HEK293 (cell line): ENCODE data around the gene JAML.

ENCODE experiments used
- EGR2 ChIP-seq: fragments of 450-650 bp; formaldehyde crosslinking; IDR thresholded peaks from 2 replicates; pipeline ENCODE4 v1.5.1; 2016; ENCODE audit warnings: low read depth, missing biosample characterization, missing genetic modification characterization
- GFI1B ChIP-seq: fragments of 450-650 bp; formaldehyde crosslinking; IDR thresholded peaks from 2 replicates; pipeline ENCODE4 v1.5.1; 2016; ENCODE audit warnings: missing biosample characterization, missing genetic modification characterization
- KLF10 ChIP-seq: fragments of 450-650 bp; IDR thresholded peaks from 2 replicates; pipeline ENCODE4 v1.5.1; 2018; ENCODE audit warnings: missing biosample characterization, mild to moderate bottlenecking, missing genetic modification characterization
- REST ChIP-seq: fragments of 450-650 bp; formaldehyde crosslinking; IDR thresholded peaks from 2 replicates; pipeline ENCODE4 v1.5.1; 2016; ENCODE audit warnings: missing biosample characterization, missing genetic modification characterization
- SP7 ChIP-seq: fragments of 450-650 bp; formaldehyde crosslinking; IDR thresholded peaks from 2 replicates; pipeline ENCODE4 v1.5.1; 2016; ENCODE audit warnings: missing biosample characterization, missing genetic modification characterization
- YY1 ChIP-seq: fragments of 450-650 bp; formaldehyde crosslinking; IDR thresholded peaks from 2 replicates; pipeline ENCODE4 v1.5.1; 2018; ENCODE audit warnings: missing biosample characterization, missing genetic modification characterization
- ZBTB17 ChIP-seq: fragments of 450-650 bp; formaldehyde crosslinking; IDR thresholded peaks from 2 replicates; pipeline ENCODE4 v1.5.1; 2016; ENCODE audit warnings: missing biosample characterization, missing genetic modification characterization
- ZBTB21 ChIP-seq: fragments of 450-650 bp; formaldehyde crosslinking; IDR thresholded peaks from 2 replicates; pipeline ENCODE4 v1.5.1; 2017; ENCODE audit warnings: missing biosample characterization, missing genetic modification characterization
- ZBTB49 ChIP-seq: fragments of 450-650 bp; formaldehyde crosslinking; IDR thresholded peaks from 2 replicates; pipeline ENCODE4 v1.5.1; 2016; ENCODE audit warnings: missing biosample characterization, missing genetic modification characterization, low read depth
- ZEB2 ChIP-seq: fragments of 450-650 bp; formaldehyde crosslinking; IDR thresholded peaks from 2 replicates; pipeline ENCODE4 v1.5.1; 2016; ENCODE audit warnings: missing biosample characterization, missing genetic modification characterization
- ZFHX2 ChIP-seq: fragments of 450-650 bp; formaldehyde crosslinking; conservative IDR thresholded peaks from 2 replicates; pipeline ENCODE4 v1.5.1; 2016; ENCODE audit warnings: missing biosample characterization, missing genetic modification characterization
- ZNF2 ChIP-seq: fragments of 450-650 bp; formaldehyde crosslinking; IDR thresholded peaks from 2 replicates; pipeline ENCODE4 v1.5.1; 2016; ENCODE audit warnings: missing biosample characterization, missing genetic modification characterization
- ZNF214 ChIP-seq: fragments of 450-650 bp; formaldehyde crosslinking; IDR thresholded peaks from 2 replicates; pipeline ENCODE4 v1.5.1; 2017; ENCODE audit warnings: missing biosample characterization, mild to moderate bottlenecking, missing genetic modification characterization, borderline replicate concordance
- ZNF362 ChIP-seq: fragments of 450-650 bp; formaldehyde crosslinking; IDR thresholded peaks from 2 replicates; pipeline ENCODE4 v1.5.1; 2016; ENCODE audit warnings: missing biosample characterization, missing genetic modification characterization
- ZNF366 ChIP-seq: fragments of 450-650 bp; formaldehyde crosslinking; conservative IDR thresholded peaks from 2 replicates; pipeline ENCODE4 v1.5.1; 2016; ENCODE audit warnings: missing biosample characterization, missing genetic modification characterization
- ZNF521 ChIP-seq: fragments of 450-650 bp; formaldehyde crosslinking; IDR thresholded peaks from 2 replicates; pipeline ENCODE4 v1.5.1; 2017; ENCODE audit warnings: missing biosample characterization, mild to moderate bottlenecking, missing genetic modification characterization
- ZNF529 ChIP-seq: fragments of 450-650 bp; formaldehyde crosslinking; IDR thresholded peaks from 2 replicates; pipeline ENCODE4 v1.5.1; 2017; ENCODE audit warnings: missing genetic modification characterization, missing biosample characterization; ENCODE audit not compliant: insufficient replicate concordance
- ZNF580 ChIP-seq: fragments of 450-650 bp; formaldehyde crosslinking; IDR thresholded peaks from 2 replicates; pipeline ENCODE4 v1.5.1; 2016; ENCODE audit warnings: missing biosample characterization, missing genetic modification characterization
- ZNF621 ChIP-seq: fragments of 450-650 bp; formaldehyde crosslinking; IDR thresholded peaks from 2 replicates; pipeline ENCODE4 v1.5.1; 2017; ENCODE audit warnings: missing biosample characterization, missing genetic modification characterization
- ZNF629 ChIP-seq: fragments of 450-650 bp; formaldehyde crosslinking; IDR thresholded peaks from 2 replicates; pipeline ENCODE4 v1.5.1; 2017; ENCODE audit warnings: missing biosample characterization, missing genetic modification characterization
- ZNF660 ChIP-seq: fragments of 450-650 bp; IDR thresholded peaks from 2 replicates; pipeline ENCODE4 v1.5.1; 2018; ENCODE audit warnings: missing biosample characterization, mild to moderate bottlenecking, missing genetic modification characterization
- ZNF776 ChIP-seq: fragments of 450-650 bp; formaldehyde crosslinking; IDR thresholded peaks from 2 replicates; pipeline ENCODE4 v1.5.0; 2017; ENCODE audit warnings: missing biosample characterization, missing genetic modification characterization, borderline replicate concordance

Gene JAML

GRCh38 chr11:118240999-118241763 lies 16.4 kb upstream of the JAML start (continued):
- TF ChIP-seq REST (tag by site-specific recombination) (no peak), ZEB2 (tag by site-specific recombination) (no peak), YY1 (tag by site-specific recombination) (no peak), ZNF580 (tag by site-specific recombination) (0 out of 2 replicates have a peak, but pooled peaks have one; percentile 8), ZBTB21 (tag by site-specific recombination) (peak; percentile 51; the same call in 1 of the 2 replicates), ZBTB17 (peak; percentile 54; the same call in 1 of the 2 replicates), EGR2 (tag by site-specific recombination) (peak; percentile 80), ZBTB49 (tag by site-specific recombination) (no peak), ZNF2 (0 out of 2 replicates have a peak, but pooled peaks have one; percentile 25), ZFHX2 (tag by site-specific recombination) (peak; percentile 93), ZNF529 (tag by site-specific recombination) (no peak), KLF10 (tag by site-specific recombination) (no peak), ZNF521 (no peak), GFI1B (0 out of 2 replicates have a peak, but pooled peaks have one; percentile 3), SP7 (tag by site-specific recombination) (peak; percentile 84), ZNF366 (tag by site-specific recombination) (0 out of 2 replicates have a peak, but pooled peaks have one; percentile 14), ZNF660 (tag by site-specific recombination) (0 out of 2 replicates have a peak, but pooled peaks have one; percentile 40), ZNF776 (tag by site-specific recombination) (no peak), ZNF214 (tag by site-specific recombination) (no peak), ZNF362 (tag by site-specific recombination) (no peak), ZNF629 (tag by site-specific recombination) (peak; percentile 85), ZNF621 (tag by site-specific recombination) (no peak)
- TF ChIP-seq, all 188 proteins: peak for 15
